Large intestine (tissue), 3 donors: Measurements from ENCODE around the gene NXPH2. TPM values are rescaled to one million over a fixed set of nuclear protein-coding genes. Genes with fewer than 3 reads are reported as not detected.

Experiments
- DNase-seq, 2 donors: peaks; one replicate each; pipeline versions ENCODE4 v3.0.0 to v3.0.0-alpha.2; 2013
- H3K27ac ChIP-seq: one replicate; pipeline ENCODE4 v1.5.1; 2013; ENCODE audit warnings: low read length
- H3K27me3 ChIP-seq: 2 replicates; pipeline ENCODE4 v1.6.1; 2013; ENCODE audit warnings: low read length; ENCODE audit not compliant: control insufficient read depth, insufficient read depth
- H3K36me3 ChIP-seq: 2 replicates; pipeline ENCODE4 v1.6.1; 2013; ENCODE audit warnings: low read length; ENCODE audit not compliant: control insufficient read depth, insufficient read depth
- H3K4me1 ChIP-seq: one replicate; pipeline ENCODE4 v1.6.1; 2013; ENCODE audit warnings: low read length; ENCODE audit not compliant: control insufficient read depth, insufficient read depth
- H3K4me3 ChIP-seq: one replicate; pipeline ENCODE4 v1.5.1; 2013; ENCODE audit warnings: low read length
- H3K9me3 ChIP-seq: one replicate; pipeline ENCODE4 v1.6.1; 2013; ENCODE audit warnings: mild to moderate bottlenecking, low read depth, low read length, moderate library complexity; ENCODE audit not compliant: control insufficient read depth
- WGBS: methylation state at CpG from one replicate; pipeline ENCODE4 v1.1.5; 2013; ENCODE audit warnings: low lambda C conversion rate; ENCODE audit not compliant: insufficient coverage; 5-methylcytosine and 5-hydroxymethylcytosine counted together
- polyA plus RNA-seq: library from polyadenylated mRNA; unstranded; fragments of 120-200 nt; gene quantifications from one replicate; pipeline ENCODE4 v1.2.1, GENCODE V29; 2013

Gene NXPH2
- polyA plus RNA-seq, 1 donor = 2.5 TPM

DNA sequence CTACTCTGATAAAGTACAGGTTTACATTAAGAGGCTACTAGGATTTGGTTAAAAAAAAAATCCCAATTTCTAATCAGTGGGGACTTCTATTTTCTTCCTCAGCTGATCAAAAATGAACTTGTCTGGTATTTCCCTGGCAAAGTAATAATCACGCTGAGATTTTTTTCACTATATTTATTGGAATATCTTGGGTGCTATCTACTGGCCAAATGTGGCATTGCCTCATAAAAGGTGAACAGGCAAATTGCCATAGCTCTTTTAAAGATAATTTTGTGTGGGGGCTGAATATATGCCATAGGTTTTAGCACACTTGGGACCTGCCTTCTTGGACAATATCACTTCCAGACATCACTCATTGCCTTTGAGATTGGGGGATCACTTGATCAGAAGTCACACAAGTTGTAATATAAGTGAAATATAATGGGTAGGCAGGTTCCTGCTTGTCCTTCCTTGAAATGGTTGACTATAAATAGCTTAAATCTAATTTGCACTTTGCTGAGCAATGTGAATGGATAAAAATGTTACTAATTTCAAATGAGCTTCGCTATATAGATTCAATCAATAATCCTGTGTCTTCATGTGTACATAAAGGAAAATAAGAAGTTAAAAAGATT is 7.0 kb upstream of the NXPH2 start:
- Histone ChIP-seq H3K36me3 (no peaks in the 10 kb centered on the region), H3K4me1 (no peaks in the 10 kb centered on the region), H3K27ac (no peak overlapping the region), H3K27me3 (peaks cover 11% of the 10 kb centered on the region), H3K4me3 (no peak overlapping the region), H3K9me3 (no peaks in the 10 kb centered on the region)
- DNase-seq = peak in 1 of 2 donors; percentile 19
- WGBS = 58% methylated on average over 1 of the region's 2 CpGs

DNA sequence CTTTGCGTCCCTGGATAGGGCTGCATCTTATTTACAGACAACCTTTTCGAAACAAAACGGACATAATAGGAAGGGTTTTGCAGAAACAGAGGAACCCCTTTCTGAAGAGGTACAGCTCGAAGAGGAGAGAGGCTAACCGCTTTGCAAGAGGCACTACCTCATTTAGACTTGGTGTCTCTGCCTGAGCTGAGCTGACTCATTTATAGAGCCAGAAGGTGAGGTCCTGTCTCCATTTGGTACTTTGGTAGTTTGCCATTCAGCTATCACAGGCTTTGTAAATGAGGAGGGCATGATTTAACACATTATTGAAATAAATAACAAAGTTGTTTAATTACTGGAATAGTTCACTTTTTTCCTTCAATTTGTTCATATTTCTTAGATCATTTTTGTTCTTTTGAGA is 2.2 kb upstream of the NXPH2 start:
- no peaks in the 10 kb centered on the region for H3K4me1 ChIP-seq
- no peak overlapping the region for H3K27ac ChIP-seq
- no peaks in the 10 kb centered on the region for H3K9me3 ChIP-seq
- WGBS = 86% methylated on average over 4 of the region's 5 CpGs
- H3K36me3 ChIP-seq = no peaks in the 10 kb centered on the region
- DNase-seq = no peak
- H3K4me3 ChIP-seq = no peak overlapping the region
- H3K27me3 ChIP-seq = peaks cover 51% of the 10 kb centered on the region

DNA sequence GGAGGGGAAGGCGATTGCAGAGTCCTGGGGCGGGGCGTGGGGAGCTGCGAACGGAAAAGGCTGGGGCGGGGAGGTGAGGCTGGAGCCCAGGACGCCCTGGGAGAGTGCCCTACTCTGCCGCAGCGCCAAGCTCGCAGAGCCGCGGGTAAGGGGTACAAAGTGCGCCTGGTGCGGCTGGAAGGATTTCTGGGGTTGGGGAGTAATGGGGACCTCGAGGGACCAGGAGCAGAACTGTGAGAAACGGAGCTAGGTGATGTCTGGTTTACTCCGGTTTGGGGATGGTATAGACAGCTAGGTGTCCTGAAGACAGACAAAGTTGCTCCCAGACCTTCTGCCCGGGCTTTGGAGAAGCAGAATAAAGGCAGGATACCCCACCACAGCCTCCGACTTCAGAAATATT is 718 bp upstream of the NXPH2 start:
- Histone ChIP-seq H3K27ac (no peak overlapping the region), H3K4me3 (no peak overlapping the region), H3K27me3 (peaks cover 53% of the 10 kb centered on the region), H3K36me3 (no peaks in the 10 kb centered on the region), H3K9me3 (no peaks in the 10 kb centered on the region), H3K4me1 (no peaks in the 10 kb centered on the region)
- no peak for DNase-seq
- WGBS = no CpG with 5 or more reads among the region's 19 CpGs

DNA sequence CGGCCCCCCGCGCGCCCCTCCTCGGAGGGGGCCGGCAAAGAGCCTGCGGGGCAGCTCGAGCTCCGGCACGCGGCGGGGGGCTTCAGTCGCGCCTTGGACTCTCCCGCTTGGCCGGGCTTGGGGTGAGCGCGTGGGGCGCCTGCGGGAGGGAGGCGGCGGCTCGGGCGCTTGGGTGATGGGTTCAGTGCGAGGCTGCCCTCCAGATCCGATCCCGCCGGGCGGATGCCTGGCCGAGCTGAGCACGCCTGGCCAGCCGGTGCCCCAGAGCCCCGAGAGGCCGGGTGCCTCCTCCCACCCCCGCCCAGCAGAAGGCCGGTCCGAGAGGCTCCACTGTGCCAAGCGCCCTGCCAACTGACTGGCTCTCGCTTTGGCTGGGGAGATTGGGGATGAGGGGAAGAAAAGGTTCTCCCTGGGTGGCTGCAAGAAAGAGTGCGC is 273 bp upstream of the NXPH2 start:
- no peaks in the 10 kb centered on the region for H3K9me3 ChIP-seq
- no peaks in the 10 kb centered on the region for H3K36me3 ChIP-seq
- H3K27me3 ChIP-seq = peaks cover 53% of the 10 kb centered on the region
- no peak overlapping the region for H3K27ac ChIP-seq
- no peaks in the 10 kb centered on the region for H3K4me1 ChIP-seq
- no peak for DNase-seq
- no CpG with 5 or more reads among the region's 40 CpGs for WGBS
- no peak overlapping the region for H3K4me3 ChIP-seq

DNA sequence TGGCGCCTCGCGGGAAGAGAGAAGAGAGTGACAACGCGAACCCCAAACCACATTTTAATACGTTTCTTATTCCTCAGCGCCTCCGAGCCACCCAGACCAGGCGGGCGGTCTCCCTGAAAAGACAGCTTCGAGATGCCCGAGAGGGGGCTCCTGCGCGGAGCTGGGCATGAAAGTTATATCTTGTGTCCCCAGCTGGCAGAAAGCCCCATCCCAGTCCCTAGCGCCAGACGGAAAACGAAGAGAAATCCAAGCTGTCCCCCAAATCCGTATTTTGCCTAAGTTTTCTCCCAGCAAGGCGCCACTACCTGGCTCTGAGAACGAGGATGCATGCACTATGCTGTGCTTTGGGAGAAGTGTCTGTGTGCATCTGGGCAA is 797 bp downstream of the NXPH2 start:
- H3K27me3 ChIP-seq = peaks cover 53% of the 10 kb centered on the region
- no peak overlapping the region for H3K4me3 ChIP-seq
- WGBS = no CpG with 5 or more reads among the region's 20 CpGs
- no peak for DNase-seq
- H3K27ac ChIP-seq = no peak overlapping the region
- no peaks in the 10 kb centered on the region for H3K4me1 ChIP-seq
- no peaks in the 10 kb centered on the region for H3K36me3 ChIP-seq
- H3K9me3 ChIP-seq = no peaks in the 10 kb centered on the region

DNA sequence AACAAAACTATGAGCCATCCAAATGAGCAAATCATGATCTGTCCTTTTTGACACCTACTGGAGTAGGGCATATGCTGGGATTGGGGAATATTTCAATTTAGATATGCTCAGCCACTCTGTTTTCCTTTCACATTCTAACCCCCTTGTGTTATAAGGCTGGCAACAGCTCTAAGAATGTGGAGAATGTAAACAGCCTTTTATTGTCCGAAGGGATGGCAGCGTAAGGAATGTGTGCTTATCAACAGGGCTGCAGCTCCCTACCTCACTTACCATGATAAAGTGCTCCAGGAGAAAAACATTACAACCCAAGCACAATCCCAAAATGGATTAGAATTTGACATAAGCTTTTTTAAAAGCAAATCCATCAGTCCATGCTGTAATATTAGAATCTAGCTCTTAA is 2.2 kb downstream of the NXPH2 start:
- no CpG with 5 or more reads among the region's 2 CpGs for WGBS

DNA sequence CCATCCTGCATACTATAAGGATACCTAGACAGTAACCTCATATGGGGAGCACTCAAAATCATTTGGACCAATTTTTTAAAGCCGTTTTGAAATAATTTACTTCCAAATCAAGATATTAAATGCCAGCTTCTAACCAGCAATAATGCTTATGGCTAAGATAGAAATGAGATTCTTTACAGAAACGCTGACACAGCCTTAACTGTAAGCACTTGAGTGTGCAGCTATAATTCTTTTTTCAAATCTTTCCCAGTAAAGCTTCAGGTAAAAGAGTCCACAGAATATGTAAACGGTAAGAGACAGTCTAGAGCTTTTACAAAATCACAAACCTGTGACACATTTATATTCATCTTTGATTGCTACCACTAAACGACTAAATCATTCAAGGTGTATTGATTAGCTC is 4.5 kb downstream of the NXPH2 start:
- DNase-seq = no peak
- Histone ChIP-seq H3K4me1 (no peaks in the 10 kb centered on the region), H3K27me3 (peaks cover 37% of the 10 kb centered on the region), H3K9me3 (no peaks in the 10 kb centered on the region), H3K27ac (no peak overlapping the region), H3K36me3 (no peaks in the 10 kb centered on the region), H3K4me3 (no peak overlapping the region)
- WGBS = 53% methylated on average over 4 of the region's 4 CpGs

More for the DNA sequence above, 2.2 kb downstream of the NXPH2 start:
- Histone ChIP-seq H3K4me3 (no peak overlapping the region), H3K36me3 (no peaks in the 10 kb centered on the region), H3K27ac (no peak overlapping the region), H3K27me3 (peaks cover 49% of the 10 kb centered on the region), H3K9me3 (no peaks in the 10 kb centered on the region), H3K4me1 (no peaks in the 10 kb centered on the region)
- no peak for DNase-seq

DNA sequence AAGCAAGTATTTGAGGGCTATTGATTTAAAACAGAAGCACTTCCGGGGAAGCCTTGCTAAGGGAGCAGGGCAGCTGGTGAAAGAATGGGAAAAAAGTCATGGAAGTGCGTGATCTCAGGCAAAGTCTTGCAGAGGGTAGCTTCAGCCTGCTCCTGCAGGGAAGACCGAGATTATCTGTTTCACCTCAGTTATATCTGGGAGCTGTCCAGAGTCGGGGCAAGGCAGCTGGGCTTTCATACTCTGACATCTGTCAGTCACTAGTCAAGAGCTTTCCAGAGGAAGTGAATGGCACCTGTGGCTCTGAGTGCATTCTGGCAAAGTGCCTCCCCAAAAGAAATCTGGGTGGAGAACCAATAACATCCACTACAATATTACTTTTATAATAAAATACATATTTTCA is 8.7 kb downstream of the NXPH2 start:
- Histone ChIP-seq H3K36me3 (no peaks in the 10 kb centered on the region), H3K9me3 (no peaks in the 10 kb centered on the region), H3K27ac (no peak overlapping the region), H3K27me3 (peaks cover 13% of the 10 kb centered on the region), H3K4me1 (no peaks in the 10 kb centered on the region), H3K4me3 (no peak overlapping the region)
- WGBS = no CpG with 5 or more reads among the region's 4 CpGs
- no peak for DNase-seq

DNA sequence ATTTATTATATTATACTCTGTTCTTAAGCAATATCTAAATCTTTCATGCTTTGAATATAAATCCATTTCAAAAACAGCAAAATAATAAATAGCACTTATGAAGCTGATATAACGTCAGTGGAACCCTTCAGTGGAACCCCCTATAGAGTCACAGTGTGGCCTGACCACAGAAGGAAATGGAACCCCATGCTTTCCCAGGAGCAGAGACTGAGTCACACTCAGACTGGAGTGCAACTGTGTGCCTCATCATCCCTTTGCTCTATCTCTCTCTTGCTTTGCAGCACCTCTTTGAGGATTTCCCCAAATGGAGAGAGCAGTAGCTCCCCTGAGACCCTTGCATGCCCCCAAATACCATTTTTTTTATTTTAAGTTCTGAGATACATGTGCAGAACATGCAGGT is 13.1 kb downstream of the NXPH2 start:
- H3K27me3 ChIP-seq = peaks cover 7% of the 10 kb centered on the region
- H3K9me3 ChIP-seq = no peaks in the 10 kb centered on the region
- no peak overlapping the region for H3K27ac ChIP-seq
- no peaks in the 10 kb centered on the region for H3K36me3 ChIP-seq
- WGBS = no CpG with 5 or more reads among the region's 1 CpG
- H3K4me3 ChIP-seq = no peak overlapping the region
- no peak for DNase-seq
- H3K4me1 ChIP-seq = no peaks in the 10 kb centered on the region

DNA sequence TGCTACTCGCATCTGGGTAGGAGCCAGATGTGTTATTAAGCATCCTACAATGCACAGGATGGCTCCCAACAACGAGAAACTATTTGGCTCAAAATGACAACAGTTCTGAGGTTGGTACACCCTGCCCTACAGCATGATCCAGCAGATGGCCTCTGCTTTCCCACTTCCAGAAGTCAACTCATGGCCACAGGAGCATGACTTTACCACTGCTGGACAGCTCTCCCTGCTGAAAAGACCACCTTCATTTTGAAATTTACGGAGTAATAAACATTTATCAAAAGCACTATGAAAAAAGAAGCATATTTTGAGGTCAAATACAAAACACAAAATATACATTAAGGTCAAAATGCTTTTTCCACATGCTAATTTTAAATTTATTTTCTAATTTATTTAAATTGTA is 13.7 kb downstream of the NXPH2 start:
- Histone ChIP-seq H3K36me3 (no peaks in the 10 kb centered on the region), H3K27ac (no peak overlapping the region), H3K9me3 (no peaks in the 10 kb centered on the region), H3K27me3 (peaks cover 5% of the 10 kb centered on the region), H3K4me1 (no peaks in the 10 kb centered on the region), H3K4me3 (no peak overlapping the region)
- DNase-seq = no peak
- WGBS = no CpG with 5 or more reads among the region's 3 CpGs

DNA sequence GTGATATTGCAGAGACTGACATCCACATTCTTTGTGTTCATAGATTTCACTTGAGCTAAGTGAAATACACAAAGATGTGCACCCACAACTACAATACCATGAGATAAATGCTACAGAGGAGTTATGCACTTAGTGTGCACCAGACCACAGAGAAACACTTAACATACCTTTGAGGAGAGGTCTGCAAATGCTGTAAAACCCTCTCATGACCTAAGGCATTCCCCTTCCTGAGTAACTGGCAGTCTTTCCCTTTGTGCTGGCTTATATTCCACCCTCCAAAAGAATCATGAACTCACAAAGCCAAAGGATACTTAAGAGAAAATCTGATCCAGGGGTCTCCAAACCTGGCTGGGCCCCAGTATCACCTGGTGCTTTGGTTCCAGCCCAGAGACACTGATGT is 16.2 kb downstream of the NXPH2 start:
- Histone ChIP-seq H3K27ac (no peak overlapping the region), H3K4me3 (no peak overlapping the region), H3K4me1 (no peaks in the 10 kb centered on the region), H3K27me3 (no peaks in the 10 kb centered on the region), H3K36me3 (no peaks in the 10 kb centered on the region), H3K9me3 (no peaks in the 10 kb centered on the region)
- no peak for DNase-seq
